HFFc6 (cell line): ENCODE measurements around the gene USP43. TPM values are rescaled to one million over a fixed set of nuclear protein-coding genes. Genes with fewer than 3 reads are reported as not detected.

ENCODE experiments used
- DNase-seq: peaks from one replicate; pipeline ENCODE4 v3.0.0-alpha.2; 2018
- H3K27ac Mint-ChIP-seq: 2 replicates; pipeline ENCODE4 v1.8.0; 2020; ENCODE audit warnings: mild to moderate bottlenecking, mixed read lengths
- H3K27me3 Mint-ChIP-seq: 2 replicates; pipeline ENCODE4 v1.8.0; 2021; ENCODE audit warnings: mild to moderate bottlenecking, moderate library complexity, mixed read lengths; ENCODE audit not compliant: insufficient read depth
- H3K36me3 Mint-ChIP-seq: 2 replicates; pipeline ENCODE4 v1.8.0; 2021; ENCODE audit warnings: low read depth, mixed read lengths
- H3K4me1 Mint-ChIP-seq: 2 replicates; pipeline ENCODE4 v1.8.0; 2020; ENCODE audit warnings: low read depth, mixed read lengths
- H3K4me3 Mint-ChIP-seq: 2 replicates; pipeline ENCODE4 v1.8.0; 2020; ENCODE audit warnings: mild to moderate bottlenecking, moderate library complexity, mixed read lengths
- H3K9me3 Mint-ChIP-seq: 2 replicates; pipeline ENCODE4 v1.8.0; 2020; ENCODE audit warnings: mild to moderate bottlenecking, mixed read lengths
- CTCF ChIP-seq: fragments of 200-600 bp; sonication (generic); IDR thresholded peaks from 2 replicates; pipeline ENCODE4 v1.5.0; 2021; ENCODE audit warnings: antibody characterized with exemption, mild to moderate bottlenecking
- total RNA-seq, 6 experiments: library from RNA; stranded (reverse); fragmentation: NEBNext Ultra II Directional; extraction: Animal tissue kit (Norgen Biotek cat#: 25700); gene quantifications; 2 replicates in 1 of 6; 3 replicates in 5 of 6; pipeline ENCODE4 v1.2.3, GENCODE V29; 2021

USP43 gene
- total RNA-seq, 6 experiments from 2014 or later = 0.09 TPM; not detected in 5

- peaks cover 4% of the 10 kb centered on the region; the same call in 1 of the 2 replicates for H3K36me3 Mint-ChIP-seq
- peaks cover 13% of the 10 kb centered on the region for H3K9me3 Mint-ChIP-seq
- no peak overlapping the region for H3K27ac Mint-ChIP-seq
- H3K4me3 Mint-ChIP-seq = no peak overlapping the region
- no peak for TF ChIP-seq CTCF
- no peak for DNase-seq
- peaks cover 9% of the 10 kb centered on the region for H3K4me1 Mint-ChIP-seq
- H3K27me3 Mint-ChIP-seq = peaks cover 3% of the 10 kb centered on the region; the same call in 1 of the 2 replicates
These were observed 27.4 kb downstream of the USP43 start for GRCh38 chr17:9672691-9673090.

GRCh38 chr17:9676084-9676483, 30.8 kb downstream of the USP43 start:
- peaks cover 21% of the 10 kb centered on the region for H3K9me3 Mint-ChIP-seq
- H3K4me3 Mint-ChIP-seq = no peak overlapping the region
- H3K4me1 Mint-ChIP-seq = peaks cover 9% of the 10 kb centered on the region
- peaks cover 2% of the 10 kb centered on the region; the same call in 1 of the 2 replicates for H3K27me3 Mint-ChIP-seq
- peak; percentile 45; the same call in 1 of the 2 replicates for TF ChIP-seq CTCF
- DNase-seq = no peak
- H3K27ac Mint-ChIP-seq = no peak overlapping the region
- H3K36me3 Mint-ChIP-seq = 0 out of 2 replicates have a peak, but pooled peaks cover 3% of the 10 kb centered on the region

- Mint-ChIP-seq H3K4me3 (no peak overlapping the region), H3K27ac (no peak overlapping the region)
These were observed 31.5 kb downstream of the USP43 start for GRCh38 chr17:9676820-9677310.

GRCh38 chr17:9677411-9677810, 32.1 kb downstream of the USP43 start:
- no peak for TF ChIP-seq CTCF
- no peak for DNase-seq
- H3K27ac Mint-ChIP-seq = no peak overlapping the region
- H3K9me3 Mint-ChIP-seq = peaks cover 21% of the 10 kb centered on the region
- H3K4me1 Mint-ChIP-seq = peaks cover 9% of the 10 kb centered on the region
- H3K27me3 Mint-ChIP-seq = peaks cover 2% of the 10 kb centered on the region; the same call in 1 of the 2 replicates
- H3K4me3 Mint-ChIP-seq = no peak overlapping the region
- H3K36me3 Mint-ChIP-seq = 0 out of 2 replicates have a peak, but pooled peaks cover 3% of the 10 kb centered on the region

More at GRCh38 chr17:9676820-9677310, 31.5 kb downstream of the USP43 start:
- Mint-ChIP-seq H3K9me3 (peaks cover 21% of the 10 kb centered on the region), H3K4me1 (peaks cover 9% of the 10 kb centered on the region), H3K27me3 (peaks cover 2% of the 10 kb centered on the region; the same call in 1 of the 2 replicates), H3K36me3 (0 out of 2 replicates have a peak, but pooled peaks cover 3% of the 10 kb centered on the region)
- peak; percentile 47 for DNase-seq
- TF ChIP-seq CTCF = no peak

- H3K27ac Mint-ChIP-seq = no peak overlapping the region
- H3K36me3 Mint-ChIP-seq = 0 out of 2 replicates have a peak, but pooled peaks cover 3% of the 10 kb centered on the region
- H3K9me3 Mint-ChIP-seq = peaks cover 21% of the 10 kb centered on the region
- no peak for TF ChIP-seq CTCF
- H3K4me1 Mint-ChIP-seq = peaks cover 9% of the 10 kb centered on the region
- no peak for DNase-seq
- H3K27me3 Mint-ChIP-seq = peaks cover 5% of the 10 kb centered on the region; the same call in 1 of the 2 replicates
- no peak overlapping the region for H3K4me3 Mint-ChIP-seq
These were observed 32.6 kb downstream of the USP43 start for GRCh38 chr17:9677896-9678295.
